Fibroblast of skin of right quadriceps (primary cell): ENCODE data around the gene TM4SF5.
A peak's percentile ranks its signal among the peaks of the same experiment; 100 is the strongest.

ENCODE experiments used
- DNase-seq: peaks from one replicate; pipeline ENCODE4 v3.0.0-alpha.2; 2013

Gene TM4SF5

GRCh38 chr17:4748686-4749085, 23.0 kb upstream of the TM4SF5 start:
- no peak for DNase-seq

GRCh38 chr17:4750606-4751005, 21.1 kb upstream of the TM4SF5 start:
- no peak for DNase-seq

GRCh38 chr17:4751932-4752331, 19.8 kb upstream of the TM4SF5 start:
- DNase-seq, result peak; percentile 28

GRCh38 chr17:4753392-4753791, 18.3 kb upstream of the TM4SF5 start:
- no peak for DNase-seq

GRCh38 chr17:4759776-4760236, 11.9 kb upstream of the TM4SF5 start:
- DNase-seq, result no peak

GRCh38 chr17:4764595-4764994, 7.1 kb upstream of the TM4SF5 start:
- no peak for DNase-seq

- no peak for DNase-seq
Observed at GRCh38 chr17:4766201-4766600, 5.5 kb upstream of the TM4SF5 start.

- no peak for DNase-seq
Observed at GRCh38 chr17:4766723-4767122, 5.0 kb upstream of the TM4SF5 start.

- DNase-seq, result no peak
Observed at GRCh38 chr17:4768298-4768697, 3.4 kb upstream of the TM4SF5 start.

- peak; percentile 45 for DNase-seq
Observed at GRCh38 chr17:4769628-4770027, 2.1 kb upstream of the TM4SF5 start.

- no peak for DNase-seq
Observed at GRCh38 chr17:4772235-4772613, 538 bp downstream of the TM4SF5 start.

GRCh38 chr17:4777969-4778760, 6.5 kb downstream of the TM4SF5 start:
- no peak for DNase-seq

GRCh38 chr17:4780325-4780955, 8.8 kb downstream of the TM4SF5 start:
- no peak for DNase-seq

GRCh38 chr17:4782652-4783051, 11.0 kb downstream of the TM4SF5 start:
- DNase-seq, result no peak

GRCh38 chr17:4785311-4786105, 13.8 kb downstream of the TM4SF5 start:
- no peak for DNase-seq

GRCh38 chr17:4786106-4786511, 14.4 kb downstream of the TM4SF5 start, which contains the start of gene VMO1:
TSS of gene VMO1 (minus strand) at chr17:4786364. CDS start at chr17:4786352, 12 bp downstream.
- peak; percentile 24 for DNase-seq

GRCh38 chr17:4786516-4786915, 14.8 kb downstream of the TM4SF5 start:
- no peak for DNase-seq

GRCh38 chr17:4788159-4788806, 16.6 kb downstream of the TM4SF5 start:
- DNase-seq, result no peak

GRCh38 chr17:4788807-4789700, 17.4 kb downstream of the TM4SF5 start, which contains the start of gene GLTPD2:
TSS of gene GLTPD2 (plus strand) at chr17:4788964. CDS start at chr17:4789012, 48 bp downstream.
- no peak for DNase-seq

- no peak for DNase-seq
Observed at GRCh38 chr17:4789701-4789950, 17.9 kb downstream of the TM4SF5 start.

GRCh38 chr17:4789951-4790704, 18.4 kb downstream of the TM4SF5 start:
- peak; percentile 88 for DNase-seq
